Measurements from ENCODE around the gene CSRNP3. TPM values are rescaled to one million over a fixed set of nuclear protein-coding genes. Genes with fewer than 3 reads are reported as not detected.

The CSRNP3 gene
- total RNA-seq, 1 experiment from 2014 or later = 0.05 TPM

GRCh38 chr2:165666605-165667004 lies 197.1 kb downstream of the CSRNP3 start:
- Histone ChIP-seq H3K4me3 (replicated peaks in 1 of 2; ENCODE audit: low read depth in 1 of 2, low read length in 2 of 2) (no peak overlapping the region), H3K79me2 (ENCODE audit: insufficient read depth, low read length) (no peaks in the 10 kb centered on the region), H3K4me2 (ENCODE audit: low read length) (no peak overlapping the region), H4K20me1 (ENCODE audit: insufficient read depth) (no peaks in the 10 kb centered on the region; the same call in 1 of the 2 replicates), H3K27ac (ENCODE audit: low read depth, low read length) (no peak overlapping the region), H3K9me2 (ENCODE audit: insufficient read depth) (no peaks in the 10 kb centered on the region), H3K9me3 (ENCODE audit: control insufficient read depth in 1 of 2, insufficient read depth in 1 of 2, low read depth in 1 of 2, low read length in 2 of 2) (no peaks in the 10 kb centered on the region), H2AFZ (ENCODE audit: low read depth, low read length, poor library complexity, severe bottlenecking) (no peak overlapping the region), H3K4me1 (ENCODE audit: control insufficient read depth in 1 of 2, insufficient read depth in 2 of 2, low read length in 2 of 2) (no peaks in the 10 kb centered on the region), H3K36me3 (ENCODE audit: control insufficient read depth in 1 of 2, insufficient read depth in 2 of 2, low read length in 2 of 2) (no peaks in the 10 kb centered on the region), H3K27me3 (ENCODE audit: insufficient read depth, low read length) (peaks cover 31% of the 10 kb centered on the region), H3K9ac (ENCODE audit: low read length) (no peak overlapping the region)
- no peak for DNase-seq (ENCODE audit: low read depth, low spot score)
- ChIA-PET POLR2A (no interaction called here), RAD21 (ENCODE audit: low non-redundant PET in 1 of 2, low total read pairs in 2 of 2, uncharacterized antibody in 2 of 2, unreplicated experiment in 2 of 2) (no interaction called here), CTCF (no interaction called here)
- TF ChIP-seq, protein P1, sequence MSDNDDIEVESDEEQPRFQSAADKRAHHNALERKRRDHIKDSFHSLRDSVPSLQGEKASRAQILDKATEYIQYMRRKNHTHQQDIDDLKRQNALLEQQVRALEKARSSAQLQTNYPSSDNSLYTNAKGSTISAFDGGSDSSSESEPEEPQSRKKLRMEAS (IDR thresholded peaks at IDR 0.05) = no peak
- TF ChIP-seq JUND (IDR thresholded peaks at IDR 0.05) (no peak), CEBPB (IDR thresholded peaks at IDR 0.05; ENCODE audit: low read depth) (no peak), RAD21 (IDR thresholded peaks at IDR 0.05; ENCODE audit: low read depth) (no peak), EZH2 (IDR thresholded peaks at IDR 0.05) (no peak), ZNF274 (IDR thresholded peaks at IDR 0.05; ENCODE audit: low read depth, low read length) (no peak), TCF7L2 (IDR thresholded peaks at IDR 0.05; ENCODE audit: borderline replicate concordance, extremely low read depth, insufficient read depth, insufficient read length) (no peak), POLR2A (IDR thresholded peaks at IDR 0.05; ENCODE audit: borderline replicate concordance, extremely low read depth, insufficient read depth, insufficient read length) (no peak), YY1 (IDR thresholded peaks at IDR 0.05; ENCODE audit: extremely low read depth, insufficient replicate concordance, low read depth, low read length) (no peak), ELF1 (IDR thresholded peaks at IDR 0.05; ENCODE audit: borderline replicate concordance, low read depth) (no peak)
- TF ChIP-seq, protein P2, sequence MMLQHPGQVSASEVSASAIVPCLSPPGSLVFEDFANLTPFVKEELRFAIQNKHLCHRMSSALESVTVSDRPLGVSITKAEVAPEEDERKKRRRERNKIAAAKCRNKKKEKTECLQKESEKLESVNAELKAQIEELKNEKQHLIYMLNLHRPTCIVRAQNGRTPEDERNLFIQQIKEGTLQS (IDR thresholded peaks at IDR 0.05) = no peak
- ATAC-seq = no peak
- intact Hi-C loops (cut with micrococcal nuclease) = no loop called here
- BruUV-seq (replicated peaks) = no TSS peak

- POLR2A ChIA-PET = no interaction called here
- no TSS peak for BruUV-seq (replicated peaks)
- CTCF ChIA-PET = no interaction called here
- TF ChIP-seq CEBPB (IDR thresholded peaks at IDR 0.05; ENCODE audit: low read depth) = no peak
- no peak for TF ChIP-seq POLR2A (IDR thresholded peaks at IDR 0.05; ENCODE audit: borderline replicate concordance, extremely low read depth, insufficient read depth, insufficient read length)
- no peak for TF ChIP-seq YY1 (IDR thresholded peaks at IDR 0.05; ENCODE audit: extremely low read depth, insufficient replicate concordance, low read depth, low read length)
- TF ChIP-seq ZFX (IDR thresholded peaks at IDR 0.05) = no peak
- TF ChIP-seq ELF1 (IDR thresholded peaks at IDR 0.05; ENCODE audit: borderline replicate concordance, low read depth) = no peak
- TF ChIP-seq SRF (IDR thresholded peaks at IDR 0.05; ENCODE audit: low read depth) = no peak
- TF ChIP-seq, protein P3, sequence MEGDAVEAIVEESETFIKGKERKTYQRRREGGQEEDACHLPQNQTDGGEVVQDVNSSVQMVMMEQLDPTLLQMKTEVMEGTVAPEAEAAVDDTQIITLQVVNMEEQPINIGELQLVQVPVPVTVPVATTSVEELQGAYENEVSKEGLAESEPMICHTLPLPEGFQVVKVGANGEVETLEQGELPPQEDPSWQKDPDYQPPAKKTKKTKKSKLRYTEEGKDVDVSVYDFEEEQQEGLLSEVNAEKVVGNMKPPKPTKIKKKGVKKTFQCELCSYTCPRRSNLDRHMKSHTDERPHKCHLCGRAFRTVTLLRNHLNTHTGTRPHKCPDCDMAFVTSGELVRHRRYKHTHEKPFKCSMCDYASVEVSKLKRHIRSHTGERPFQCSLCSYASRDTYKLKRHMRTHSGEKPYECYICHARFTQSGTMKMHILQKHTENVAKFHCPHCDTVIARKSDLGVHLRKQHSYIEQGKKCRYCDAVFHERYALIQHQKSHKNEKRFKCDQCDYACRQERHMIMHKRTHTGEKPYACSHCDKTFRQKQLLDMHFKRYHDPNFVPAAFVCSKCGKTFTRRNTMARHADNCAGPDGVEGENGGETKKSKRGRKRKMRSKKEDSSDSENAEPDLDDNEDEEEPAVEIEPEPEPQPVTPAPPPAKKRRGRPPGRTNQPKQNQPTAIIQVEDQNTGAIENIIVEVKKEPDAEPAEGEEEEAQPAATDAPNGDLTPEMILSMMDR (IDR thresholded peaks at IDR 0.05 in 2 of 3, conservative IDR thresholded peaks at IDR 0.05 in 1 of 3; ENCODE audit: borderline replicate concordance in 1 of 3, insufficient read depth in 1 of 3, low read depth in 2 of 3, low read length in 2 of 3) = no peak
- TF ChIP-seq, protein P4, sequence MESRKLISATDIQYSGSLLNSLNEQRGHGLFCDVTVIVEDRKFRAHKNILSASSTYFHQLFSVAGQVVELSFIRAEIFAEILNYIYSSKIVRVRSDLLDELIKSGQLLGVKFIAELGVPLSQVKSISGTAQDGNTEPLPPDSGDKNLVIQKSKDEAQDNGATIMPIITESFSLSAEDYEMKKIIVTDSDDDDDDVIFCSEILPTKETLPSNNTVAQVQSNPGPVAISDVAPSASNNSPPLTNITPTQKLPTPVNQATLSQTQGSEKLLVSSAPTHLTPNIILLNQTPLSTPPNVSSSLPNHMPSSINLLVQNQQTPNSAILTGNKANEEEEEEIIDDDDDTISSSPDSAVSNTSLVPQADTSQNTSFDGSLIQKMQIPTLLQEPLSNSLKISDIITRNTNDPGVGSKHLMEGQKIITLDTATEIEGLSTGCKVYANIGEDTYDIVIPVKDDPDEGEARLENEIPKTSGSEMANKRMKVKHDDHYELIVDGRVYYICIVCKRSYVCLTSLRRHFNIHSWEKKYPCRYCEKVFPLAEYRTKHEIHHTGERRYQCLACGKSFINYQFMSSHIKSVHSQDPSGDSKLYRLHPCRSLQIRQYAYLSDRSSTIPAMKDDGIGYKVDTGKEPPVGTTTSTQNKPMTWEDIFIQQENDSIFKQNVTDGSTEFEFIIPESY (IDR thresholded peaks at IDR 0.05; ENCODE audit: extremely low read depth, insufficient replicate concordance, low read length) = no peak
- no peak for TF ChIP-seq POLR2AphosphoS5 (IDR thresholded peaks at IDR 0.05; ENCODE audit: low read depth, low read length)
- TF ChIP-seq EGR1 (IDR thresholded peaks at IDR 0.05; ENCODE audit: low read depth) = no peak
- TF ChIP-seq EZH2 (IDR thresholded peaks at IDR 0.05) = no peak
- no peak for TF ChIP-seq RAD21 (IDR thresholded peaks at IDR 0.05; ENCODE audit: low read depth)
Observed at GRCh38 chr2:165667375-165667774, 197.9 kb downstream of the CSRNP3 start.

More at GRCh38 chr2:165667375-165667774, 197.9 kb downstream of the CSRNP3 start:
- intact Hi-C loops (cut with micrococcal nuclease) = no loop called here
- RAD21 ChIA-PET (ENCODE audit: low non-redundant PET in 1 of 2, low total read pairs in 2 of 2, uncharacterized antibody in 2 of 2, unreplicated experiment in 2 of 2) = no interaction called here
- Histone ChIP-seq H3K4me1 (ENCODE audit: control insufficient read depth in 1 of 2, insufficient read depth in 2 of 2, low read length in 2 of 2) (no peaks in the 10 kb centered on the region), H3K27me3 (ENCODE audit: insufficient read depth, low read length) (peaks cover 30% of the 10 kb centered on the region), H3K27ac (ENCODE audit: low read depth, low read length) (no peak overlapping the region), H3K36me3 (ENCODE audit: control insufficient read depth in 1 of 2, insufficient read depth in 2 of 2, low read length in 2 of 2) (no peaks in the 10 kb centered on the region), H3K9me3 (ENCODE audit: control insufficient read depth in 1 of 2, insufficient read depth in 1 of 2, low read depth in 1 of 2, low read length in 2 of 2) (no peaks in the 10 kb centered on the region), H4K20me1 (ENCODE audit: insufficient read depth) (no peaks in the 10 kb centered on the region), H3K9ac (ENCODE audit: low read length) (no peak overlapping the region), H3K9me2 (ENCODE audit: insufficient read depth) (no peaks in the 10 kb centered on the region), H3K4me3 (replicated peaks in 1 of 2; ENCODE audit: low read depth in 1 of 2, low read length in 2 of 2) (no peak overlapping the region), H3K4me2 (ENCODE audit: low read length) (no peak overlapping the region), H2AFZ (ENCODE audit: low read depth, low read length, poor library complexity, severe bottlenecking) (no peak overlapping the region), H3K79me2 (ENCODE audit: insufficient read depth, low read length) (no peaks in the 10 kb centered on the region)
- ATAC-seq (no peak), DNase-seq (ENCODE audit: low read depth, low spot score) (no peak)
